ENCODE data around the gene YPEL2. TPM values are rescaled to one million over a fixed set of nuclear protein-coding genes. Genes with fewer than 3 reads are reported as not detected.

Gene YPEL2
- polyA plus RNA-seq, 1 of the 3 experiments (the other 2 are of a cell fraction): 3.2 TPM

- Histone ChIP-seq H3K9me2 (no peaks in the 10 kb centered on the region), H3K4me3 (ENCODE audit: low read depth in 2 of 2, low read length in 1 of 2) (no peak overlapping the region), H3K4me2 (no peak overlapping the region), H3K36me3 (replicated peaks in 1 of 2; ENCODE audit: control insufficient read depth in 1 of 2, insufficient read depth in 2 of 2, low read length in 1 of 2) (peaks cover 3 to 4% of the 10 kb centered on the region in 2 experiments), H3K27me3 (ENCODE audit: insufficient read depth) (no peaks in the 10 kb centered on the region), H4K20me1 (ENCODE audit: insufficient read depth) (no peaks in the 10 kb centered on the region), H3F3A (replicated peaks; ENCODE audit: insufficient read depth) (no peaks in the 10 kb centered on the region), H3K9ac (no peak overlapping the region), H3K9me3 (no peaks in the 10 kb centered on the region), H3K79me2 (ENCODE audit: insufficient read depth) (no peaks in the 10 kb centered on the region), H3K4me1 (ENCODE audit: control insufficient read depth in 1 of 2, insufficient read depth in 2 of 2, low read depth in 1 of 2, low read length in 1 of 2) (peaks cover 0 to 35% of the 10 kb centered on the region in 2 experiments; a peak in 1 of 4 replicates), H3K27ac (ENCODE audit: low read depth in 2 of 2, low read length in 1 of 2) (peak overlapping the region; percentile 9 to 74; a peak in 3 of 4 replicates), H2AFZ (ENCODE audit: low read depth) (no peak overlapping the region)
- ChIA-PET POLR2A (interaction anchor here (0.6 to 1.4 kb wide), 4 partner anchors 9 to 38 kb away, joined by 3 read pairs; no protein-coding TSS in a partner anchor), CTCF (interaction anchor here (1.0 to 3.8 kb wide), 13 partner anchors 10 to 77 kb away, joined by 3 to 15 read pairs (median 5); partner anchors contain the start of gene YPEL2)
- DNase-seq: peak; percentile 82
- 74% methylated on average over 11 of the region's 11 CpGs for WGBS (ENCODE audit: low lambda C conversion rate)
- no peak for TF ChIP-seq FOSL2 (IDR thresholded peaks at IDR 0.05; ENCODE audit: borderline replicate concordance, low read depth)
- TF ChIP-seq RXRA (IDR thresholded peaks at IDR 0.05; ENCODE audit: borderline replicate concordance, low read depth): no peak
- no peak for TF ChIP-seq TCF12 (IDR thresholded peaks at IDR 0.05)
- peak; percentile 62 for TF ChIP-seq GATA2 (CRISPR knock-in tag; IDR thresholded peaks at IDR 0.05)
- TF ChIP-seq USF1 (IDR thresholded peaks at IDR 0.05; ENCODE audit: borderline replicate concordance, low read depth): no peak
- TF ChIP-seq REST (IDR thresholded peaks at IDR 0.05; ENCODE audit: low read depth, low read length): no peak
- TF ChIP-seq MEF2A (IDR thresholded peaks at IDR 0.05; ENCODE audit: borderline replicate concordance, low read depth): no peak
- no peak for TF ChIP-seq FOXM1 (IDR thresholded peaks at IDR 0.05; ENCODE audit: low read depth)
- TF ChIP-seq PBX3 (IDR thresholded peaks at IDR 0.05): no peak
- TF ChIP-seq MXI1 (IDR thresholded peaks at IDR 0.05; ENCODE audit: low read depth, low read length): peak; percentile 92; the same call in 1 of the 2 replicates
- no peak for TF ChIP-seq SIN3A (IDR thresholded peaks at IDR 0.05; ENCODE audit: borderline replicate concordance, low read depth, low read length)
- peak; percentile 56 for TF ChIP-seq RAD21 (IDR thresholded peaks at IDR 0.05; ENCODE audit: low read length)
- peak; percentile 68; the same call in 1 of the 2 replicates for TF ChIP-seq RCOR1 (IDR thresholded peaks at IDR 0.05; ENCODE audit: low read length)
- TF ChIP-seq EP300 (IDR thresholded peaks at IDR 0.05; ENCODE audit: borderline replicate concordance in 1 of 2, low read depth in 1 of 2, low read length in 1 of 2): peak in 1 of 2 experiments; percentile 85; a peak in 2 of 4 replicates
- TF ChIP-seq ELF1 (IDR thresholded peaks at IDR 0.05): no peak
- no peak for TF ChIP-seq EZH2phosphoT487 (IDR thresholded peaks at IDR 0.05; ENCODE audit: borderline replicate concordance, low read depth)
- TF ChIP-seq MAX (IDR thresholded peaks at IDR 0.05; ENCODE audit: low read depth): no peak
- TF ChIP-seq ZBTB33 (IDR thresholded peaks at IDR 0.05; ENCODE audit: borderline replicate concordance, low read depth): no peak
- TF ChIP-seq CHD2 (IDR thresholded peaks at IDR 0.05; ENCODE audit: low read length, partially characterized antibody): peak; percentile 86
- no peak for TF ChIP-seq TAF1 (IDR thresholded peaks at IDR 0.05; ENCODE audit: borderline replicate concordance, low read depth, low read length)
- no peak for TF ChIP-seq YY1 (IDR thresholded peaks at IDR 0.05; ENCODE audit: low read depth)
- TF ChIP-seq USF2 (IDR thresholded peaks at IDR 0.05; ENCODE audit: borderline replicate concordance, low read depth, low read length): no peak
- peak; percentile 63; the same call in 1 of the 2 replicates for TF ChIP-seq FOXJ3 (CRISPR knock-in tag; IDR thresholded peaks at IDR 0.05)
- TF ChIP-seq GABPA (IDR thresholded peaks at IDR 0.05; ENCODE audit: low read depth): no peak
Measured at GRCh38 chr17:59387351-59388068, 56.1 kb downstream of the YPEL2 start.

Data from SK-N-SH (cell line).